ES-I3 (cell line): ENCODE data around the gene KCNT2.

ENCODE experiments used
- H3K36me3 ChIP-seq: 2 replicates; pipeline ENCODE4 v1.6.1; 2013; ENCODE audit warnings: mild to moderate bottlenecking, low read length, control low read depth, moderate library complexity; ENCODE audit not compliant: insufficient read depth
- H3K4me1 ChIP-seq: 2 replicates; pipeline ENCODE4 v1.6.1; 2013; ENCODE audit warnings: mild to moderate bottlenecking, control low read depth, low read length; ENCODE audit not compliant: insufficient read depth
- H3K9ac ChIP-seq: 2 replicates; pipeline ENCODE4 v1.6.1; 2013; ENCODE audit warnings: low read depth, mild to moderate bottlenecking, low read length, moderate library complexity
- H3K9me3 ChIP-seq: 2 replicates; pipeline ENCODE4 v1.6.1; 2013; ENCODE audit warnings: mild to moderate bottlenecking, low read length, moderate library complexity; ENCODE audit not compliant: control insufficient read depth, insufficient read depth

The KCNT2 gene

GRCh38 chr1:196205882-196206281, 402.4 kb downstream of the KCNT2 start:
- no peaks in the 10 kb centered on the region for H3K9me3 ChIP-seq
- H3K36me3 ChIP-seq: no peaks in the 10 kb centered on the region
- H3K9ac ChIP-seq: no peak overlapping the region
- no peaks in the 10 kb centered on the region for H3K4me1 ChIP-seq

DNA sequence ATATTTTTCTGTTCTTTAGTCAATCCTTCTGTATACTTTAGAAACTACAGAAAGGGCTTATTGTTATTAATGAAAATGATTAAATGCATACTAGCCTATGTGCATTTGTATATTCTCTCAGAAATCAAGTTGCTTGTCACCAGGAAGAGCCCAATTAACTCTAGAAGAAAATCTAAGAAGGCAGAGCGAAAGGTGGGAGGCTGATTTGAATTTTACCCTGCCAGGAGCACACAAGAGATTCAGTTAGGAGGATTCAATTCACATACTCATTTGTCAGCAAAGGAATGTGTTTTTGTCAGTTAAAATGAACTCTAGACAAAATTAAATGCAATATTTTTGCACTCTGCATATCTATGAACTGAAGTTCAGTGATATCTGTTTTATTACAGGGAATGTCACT, 411.8 kb downstream of the KCNT2 start:
- Histone ChIP-seq H3K4me1 (no peaks in the 10 kb centered on the region), H3K9ac (no peak overlapping the region), H3K9me3 (0 out of 2 replicates have a peak, but pooled peaks cover under 1% of the 10 kb centered on the region), H3K36me3 (no peaks in the 10 kb centered on the region)

DNA sequence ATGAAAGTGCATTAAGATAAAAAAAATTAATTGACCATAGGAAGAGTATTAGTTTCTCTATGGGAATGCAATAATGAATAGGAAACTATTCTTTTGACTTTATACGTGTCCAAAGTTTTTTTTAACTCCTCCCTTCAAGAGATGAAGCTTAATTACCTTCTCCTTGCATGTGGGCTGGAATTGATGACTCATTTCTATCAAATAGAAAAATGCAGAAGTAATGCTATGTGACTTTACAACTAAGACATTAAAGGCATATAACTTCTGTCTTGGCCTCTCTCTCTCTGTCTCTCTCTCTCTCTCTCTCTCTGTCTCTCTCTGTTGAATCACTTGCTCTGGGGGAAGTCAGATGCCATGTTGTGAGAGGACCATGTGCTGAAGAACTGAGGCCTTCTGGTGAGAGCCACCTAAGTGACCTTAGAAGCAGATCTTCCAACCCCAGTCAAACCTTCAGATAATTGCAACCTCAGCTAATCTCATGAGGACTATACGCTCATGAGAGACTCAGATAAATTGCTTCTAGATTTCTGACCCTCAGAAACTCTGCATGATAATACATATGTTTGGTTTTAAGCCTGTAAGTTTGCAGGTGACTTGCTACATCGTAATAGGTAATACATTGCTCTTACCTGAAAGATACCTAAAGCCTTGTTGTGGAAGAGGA, 414.2 kb downstream of the KCNT2 start:
- Histone ChIP-seq H3K9ac (no peak overlapping the region), H3K36me3 (no peaks in the 10 kb centered on the region)

GRCh38 chr1:196183941-196184340, 424.3 kb downstream of the KCNT2 start:
- Histone ChIP-seq H3K4me1 (peaks cover 16% of the 10 kb centered on the region), H3K36me3 (no peaks in the 10 kb centered on the region), H3K9ac (no peak overlapping the region), H3K9me3 (no peaks in the 10 kb centered on the region)

More for the DNA sequence above, 414.2 kb downstream of the KCNT2 start:
- H3K4me1 ChIP-seq: no peaks in the 10 kb centered on the region
- peaks cover 3% of the 10 kb centered on the region; the same call in 1 of the 2 replicates for H3K9me3 ChIP-seq

DNA sequence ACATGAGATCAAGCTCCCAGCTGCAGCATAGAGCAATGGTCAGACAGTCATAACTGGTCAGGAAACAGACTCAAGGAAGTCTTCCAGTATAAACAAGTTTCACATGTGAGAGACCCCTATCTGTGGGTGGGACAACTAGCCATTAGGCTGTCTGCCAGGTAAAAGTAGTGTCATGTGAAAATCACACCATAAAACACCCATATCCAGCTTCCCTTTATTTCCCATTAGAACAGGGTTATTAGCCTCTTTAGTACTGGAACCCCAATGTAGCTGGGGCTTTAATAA, 426.7 kb downstream of the KCNT2 start:
- Histone ChIP-seq H3K9me3 (no peaks in the 10 kb centered on the region), H3K9ac (no peak overlapping the region), H3K36me3 (no peaks in the 10 kb centered on the region), H3K4me1 (peaks cover 16% of the 10 kb centered on the region)

GRCh38 chr1:196180847-196181593, 427.2 kb downstream of the KCNT2 start:
- H3K9ac ChIP-seq: no peak overlapping the region

DNA sequence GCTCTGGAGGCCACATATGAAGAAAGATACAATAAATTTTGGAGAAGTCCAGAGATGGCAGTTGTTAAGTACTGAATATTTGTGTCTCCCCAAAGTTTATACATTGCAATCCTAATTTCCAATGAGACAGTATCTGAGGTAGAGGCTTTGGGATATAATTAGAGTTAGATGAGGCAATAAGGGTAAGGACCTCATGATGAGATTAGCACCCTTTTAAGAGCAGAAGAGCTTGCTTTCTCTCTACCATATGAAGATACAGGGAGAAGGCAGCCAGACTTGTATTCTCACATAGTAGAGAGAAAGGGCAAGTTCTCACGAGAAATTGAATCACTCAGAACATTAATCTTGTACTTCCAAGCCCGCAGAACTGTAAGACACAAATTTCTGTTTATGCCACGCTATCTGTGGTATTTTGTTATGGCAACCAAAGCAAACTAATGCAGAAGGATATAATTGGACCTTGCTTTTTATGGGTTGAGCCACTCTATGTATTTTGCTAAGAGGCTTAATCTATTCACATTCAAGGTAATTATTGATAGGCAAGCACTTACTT, 430.1 kb downstream of the KCNT2 start:
- H3K9ac ChIP-seq: no peak overlapping the region
- H3K36me3 ChIP-seq: no peaks in the 10 kb centered on the region
- no peaks in the 10 kb centered on the region for H3K9me3 ChIP-seq
- peaks cover 16% of the 10 kb centered on the region for H3K4me1 ChIP-seq

More at GRCh38 chr1:196180847-196181593, 427.2 kb downstream of the KCNT2 start:
- Histone ChIP-seq H3K4me1 (peaks cover 16% of the 10 kb centered on the region), H3K9me3 (no peaks in the 10 kb centered on the region), H3K36me3 (no peaks in the 10 kb centered on the region)
